HepG2 (cell line): Measurements from ENCODE around the gene GPATCH8. TPM values are rescaled to one million over a fixed set of nuclear protein-coding genes. Genes with fewer than 3 reads are reported as not detected.

Experiments used
- DPF2 ChIP-seq: sonication (generic); formaldehyde crosslinking; IDR thresholded peaks from 2 replicates; pipeline ENCODE4 v1.4.0; 2020; ENCODE audit warnings: mild to moderate bottlenecking, low read depth, missing genetic modification reagents, borderline replicate concordance
- ELF1 ChIP-seq: sonication (generic); formaldehyde crosslinking; IDR thresholded peaks from 2 replicates; pipeline ENCODE4 v1.4.0; 2020; ENCODE audit warnings: missing genetic modification reagents
- EP300 ChIP-seq, 3 experiments: sonication (generic) in 1 of 3; formaldehyde crosslinking in 1 of 3; IDR thresholded peaks; 2 replicates each; pipeline versions ENCODE4 v1.5.1 to v1.6.1; 2011 to 2020; ENCODE audit warnings: low read depth in 2 of 3, low read length in 2 of 3, borderline replicate concordance in 1 of 3, improper control_type of control experiment in 1 of 3, mild to moderate bottlenecking in 1 of 3, missing genetic modification reagents in 1 of 3, moderate library complexity in 1 of 3
- HMGXB4 ChIP-seq, 2 experiments: sonication (generic) in 1 of 2; formaldehyde crosslinking in 1 of 2; IDR thresholded peaks; 2 replicates each; pipeline versions ENCODE4 v1.4.0 to v1.6.1; 2018 to 2020; ENCODE audit warnings: missing genetic modification reagents in 2 of 2, borderline replicate concordance in 1 of 2, low read depth in 1 of 2, mild to moderate bottlenecking in 1 of 2, missing biosample characterization in 1 of 2
- KLF12 ChIP-seq: sonication (generic); formaldehyde crosslinking; IDR thresholded peaks from 2 replicates; pipeline ENCODE4 v1.4.0; 2020; ENCODE audit warnings: missing genetic modification reagents, borderline replicate concordance
- MAF1 ChIP-seq: sonication (generic); formaldehyde crosslinking; IDR thresholded peaks from 2 replicates; pipeline ENCODE4 v1.5.0; 2020; ENCODE audit warnings: missing genetic modification reagents, borderline replicate concordance
- MLLT10 ChIP-seq: sonication (generic); formaldehyde crosslinking; IDR thresholded peaks from 2 replicates; pipeline ENCODE4 v1.4.0; 2020; ENCODE audit warnings: missing genetic modification reagents
- MTA1 ChIP-seq: sonication (generic); formaldehyde crosslinking; IDR thresholded peaks from 2 replicates; pipeline ENCODE4 v1.4.0; 2020; ENCODE audit warnings: missing genetic modification reagents, mild to moderate bottlenecking, borderline replicate concordance
- PRDM4 ChIP-seq: sonication (generic); formaldehyde crosslinking; IDR thresholded peaks from 2 replicates; pipeline ENCODE4 v1.9.0; 2021; ENCODE audit warnings: missing genetic modification reagents, borderline replicate concordance
- RARA ChIP-seq: IDR thresholded peaks from 2 replicates; pipeline ENCODE4 v1.6.1; 2016; ENCODE audit warnings: missing genetic modification reagents, missing compliant biosample characterization
- YEATS2 ChIP-seq: sonication (generic); formaldehyde crosslinking; IDR thresholded peaks from 2 replicates; pipeline ENCODE4 v1.4.0; 2020; ENCODE audit warnings: missing genetic modification reagents, borderline replicate concordance
- ZNF670 ChIP-seq: sonication (generic); formaldehyde crosslinking; IDR thresholded peaks from 2 replicates; pipeline ENCODE4 v1.8.0; 2022; ENCODE audit warnings: mild to moderate bottlenecking, missing genetic modification reagents, borderline replicate concordance
- ZNF768 ChIP-seq: sonication (generic); formaldehyde crosslinking; IDR thresholded peaks from 2 replicates; pipeline ENCODE4 v1.4.0; 2020; ENCODE audit warnings: missing genetic modification reagents
- polyA plus RNA-seq, 8 experiments: library from polyadenylated mRNA; depleted of rRNA in 3 of 8; stranded (reverse) in 7 of 8; unstranded in 1 of 8; fragments of >200 nt; fragmentation: Illumina TruSeq in 4 of 8; extraction: Trizol in 4 of 8; gene quantifications; 2 replicates each; pipeline versions ENCODE4 v1.2.1 to v1.2.3, GENCODE V29; 2011 to 2016; ENCODE audit warnings: low read depth in 4 of 8, missing spikeins in 1 of 8, mixed read lengths in 1 of 8; ENCODE audit not compliant: insufficient read depth in 1 of 8
- total RNA-seq, 5 experiments: library from RNA; depleted of rRNA; stranded (reverse); fragments of >200 nt; fragmentation: Illumina TruSeq; extraction: Trizol; gene quantifications; 2 replicates each; pipeline ENCODE4 v1.2.3, GENCODE V29; 2016; ENCODE audit warnings: low read depth in 1 of 5
- TF ChIP-seq, protein P1 (sequence below): sonication (generic); formaldehyde crosslinking; IDR thresholded peaks from 2 replicates; pipeline ENCODE4 v1.4.0; 2020; ENCODE audit warnings: missing genetic modification reagents

GPATCH8 gene
- total and polyA plus RNA-seq, 2 of the 13 experiments (the other 11 are each of a cell fraction or from before 2014, with no cell fraction given) = 20.7 to 21.5 TPM

DNA sequence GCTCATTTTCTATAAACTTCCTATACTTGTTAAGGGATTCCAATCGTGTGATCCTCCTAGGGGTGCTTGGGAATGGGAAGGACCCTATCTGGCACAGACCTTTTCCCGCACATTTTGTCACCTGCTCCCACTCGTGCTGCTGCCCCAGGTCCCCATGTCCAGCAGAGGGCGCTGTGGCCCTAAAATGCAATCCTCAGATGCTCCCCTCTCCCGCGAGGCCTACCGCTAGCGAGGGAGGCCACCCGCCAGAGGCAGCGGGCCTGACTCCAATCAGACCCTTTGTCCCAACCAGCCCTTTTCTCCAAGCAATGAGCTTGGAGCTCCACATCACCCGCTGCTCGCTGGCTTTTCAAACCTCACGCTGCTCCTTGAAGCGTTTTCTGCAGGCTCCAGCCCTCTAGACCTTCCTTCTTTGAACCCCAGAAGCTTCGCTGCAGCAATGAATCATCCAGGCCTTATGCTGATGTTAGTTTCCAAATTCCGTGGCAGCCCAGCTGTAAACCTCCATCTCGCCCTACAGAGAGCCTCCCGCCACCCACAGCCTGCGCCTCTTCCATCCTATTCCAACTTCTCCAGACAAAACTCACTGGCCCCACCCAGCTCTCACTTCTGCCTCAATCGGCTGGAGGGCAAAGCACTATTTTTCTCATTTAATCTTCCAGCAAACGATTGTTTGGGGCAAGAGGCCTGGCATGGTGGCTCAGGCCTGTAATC is 30.5 kb upstream of the GPATCH8 start (continued):
- TF ChIP-seq ZNF768 (CRISPR knock-in tag) (peak; percentile 69; the same call in 1 of the 2 replicates), PRDM4 (0 out of 2 replicates have a peak, but pooled peaks have one; percentile 47), DPF2 (CRISPR knock-in tag) (no peak), KLF12 (CRISPR knock-in tag) (0 out of 2 replicates have a peak, but pooled peaks have one; percentile 54), ELF1 (CRISPR knock-in tag) (no peak), MTA1 (CRISPR knock-in tag) (no peak; the same call in 1 of the 2 replicates), MLLT10 (no peak), EP300 (IDR thresholded peaks at IDR 0.05; ENCODE audit: low read depth in 2 of 2, low read length in 2 of 2) (no peak), EP300 (CRISPR knock-in tag; IDR thresholded peaks at IDR 0.05; ENCODE audit: borderline replicate concordance) (0 out of 2 replicates have a peak, but pooled peaks have one; percentile 4), HMGXB4 (CRISPR knock-in tag; IDR thresholded peaks at IDR 0.05; ENCODE audit: borderline replicate concordance in 1 of 2, low read depth in 1 of 2) (peak; percentile 90 to 94), ZNF670 (CRISPR knock-in tag) (no peak), YEATS2 (CRISPR knock-in tag) (peak; percentile 81; the same call in 1 of the 2 replicates), RARA (no peak), MAF1 (CRISPR knock-in tag) (no peak)
- TF ChIP-seq, protein P1, sequence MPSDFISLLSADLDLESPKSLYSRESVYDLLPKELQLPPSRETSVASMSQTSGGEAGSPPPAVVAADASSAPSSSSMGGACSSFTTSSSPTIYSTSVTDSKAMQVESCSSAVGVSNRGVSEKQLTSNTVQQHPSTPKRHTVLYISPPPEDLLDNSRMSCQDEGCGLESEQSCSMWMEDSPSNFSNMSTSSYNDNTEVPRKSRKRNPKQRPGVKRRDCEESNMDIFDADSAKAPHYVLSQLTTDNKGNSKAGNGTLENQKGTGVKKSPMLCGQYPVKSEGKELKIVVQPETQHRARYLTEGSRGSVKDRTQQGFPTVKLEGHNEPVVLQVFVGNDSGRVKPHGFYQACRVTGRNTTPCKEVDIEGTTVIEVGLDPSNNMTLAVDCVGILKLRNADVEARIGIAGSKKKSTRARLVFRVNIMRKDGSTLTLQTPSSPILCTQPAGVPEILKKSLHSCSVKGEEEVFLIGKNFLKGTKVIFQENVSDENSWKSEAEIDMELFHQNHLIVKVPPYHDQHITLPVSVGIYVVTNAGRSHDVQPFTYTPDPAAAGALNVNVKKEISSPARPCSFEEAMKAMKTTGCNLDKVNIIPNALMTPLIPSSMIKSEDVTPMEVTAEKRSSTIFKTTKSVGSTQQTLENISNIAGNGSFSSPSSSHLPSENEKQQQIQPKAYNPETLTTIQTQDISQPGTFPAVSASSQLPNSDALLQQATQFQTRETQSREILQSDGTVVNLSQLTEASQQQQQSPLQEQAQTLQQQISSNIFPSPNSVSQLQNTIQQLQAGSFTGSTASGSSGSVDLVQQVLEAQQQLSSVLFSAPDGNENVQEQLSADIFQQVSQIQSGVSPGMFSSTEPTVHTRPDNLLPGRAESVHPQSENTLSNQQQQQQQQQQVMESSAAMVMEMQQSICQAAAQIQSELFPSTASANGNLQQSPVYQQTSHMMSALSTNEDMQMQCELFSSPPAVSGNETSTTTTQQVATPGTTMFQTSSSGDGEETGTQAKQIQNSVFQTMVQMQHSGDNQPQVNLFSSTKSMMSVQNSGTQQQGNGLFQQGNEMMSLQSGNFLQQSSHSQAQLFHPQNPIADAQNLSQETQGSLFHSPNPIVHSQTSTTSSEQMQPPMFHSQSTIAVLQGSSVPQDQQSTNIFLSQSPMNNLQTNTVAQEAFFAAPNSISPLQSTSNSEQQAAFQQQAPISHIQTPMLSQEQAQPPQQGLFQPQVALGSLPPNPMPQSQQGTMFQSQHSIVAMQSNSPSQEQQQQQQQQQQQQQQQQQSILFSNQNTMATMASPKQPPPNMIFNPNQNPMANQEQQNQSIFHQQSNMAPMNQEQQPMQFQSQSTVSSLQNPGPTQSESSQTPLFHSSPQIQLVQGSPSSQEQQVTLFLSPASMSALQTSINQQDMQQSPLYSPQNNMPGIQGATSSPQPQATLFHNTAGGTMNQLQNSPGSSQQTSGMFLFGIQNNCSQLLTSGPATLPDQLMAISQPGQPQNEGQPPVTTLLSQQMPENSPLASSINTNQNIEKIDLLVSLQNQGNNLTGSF (CRISPR knock-in tag) = 0 out of 2 replicates have a peak, but pooled peaks have one; percentile 57
